ENCODE measurements around the gene TMEM167A. TPM values are rescaled to one million over a fixed set of nuclear protein-coding genes. Genes with fewer than 3 reads are reported as not detected.

The TMEM167A gene
- total and polyA plus RNA-seq, 2 of the 4 experiments (the other 2 are of a cell fraction) = 34.6 to 45.1 TPM

- no peak for TF ChIP-seq BHLHE40 (IDR thresholded peaks at IDR 0.05; ENCODE audit: low read depth, low read length)
- H3K9ac ChIP-seq (ENCODE audit: low read depth, low read length) = no peak overlapping the region
- H3K4me2 ChIP-seq (ENCODE audit: low read depth, low read length) = no peak overlapping the region
- ATAC-seq (ENCODE audit: low read depth) = no peak
- H3K4me3 ChIP-seq (ENCODE audit: insufficient read depth, low read depth, low read length) = no peak overlapping the region
- H2AK5ac ChIP-seq (ENCODE audit: low read depth, low read length) = no peak overlapping the region
- ChIA-PET POLR2A (ENCODE audit: unreplicated experiment) (no interaction called here), CTCF (no interaction called here)
- in situ Hi-C loops (cut with MboI; ENCODE audit: low sequenced_read_pairs) (loop anchor here (25.0 kb wide), 1 partner anchor 472 kb away; no protein-coding TSS in a partner anchor), intact Hi-C loops (cut with micrococcal nuclease) (no loop called here), dilution Hi-C loops (cut with HindIII; ENCODE audit: low sequenced_read_pairs, unreplicated experiment) (no loop called here)
- no peak overlapping the region for H2BK15ac ChIP-seq (ENCODE audit: low read depth, low read length)
- no peaks in the 10 kb centered on the region for H3K4me1 ChIP-seq (ENCODE audit: control insufficient read depth, insufficient read depth, low read length)
- no peak for DNase-seq
- H4K8ac ChIP-seq (ENCODE audit: low read depth in 2 of 2, low read length in 2 of 2) = no peak overlapping the region
- H3K27me3 ChIP-seq (ENCODE audit: control insufficient read depth, insufficient read depth, low read length) = no peaks in the 10 kb centered on the region
- H2AK9ac ChIP-seq (replicated peaks; ENCODE audit: low read depth, low read length, poor library complexity) = no peak overlapping the region
- no peak overlapping the region for H4K5ac ChIP-seq (ENCODE audit: low read depth, low read length)
- H3K79me1 ChIP-seq (ENCODE audit: low read depth in 1 of 2, low read length in 2 of 2) = peaks cover 6 to 10% of the 10 kb centered on the region in 2 experiments; a peak in 3 of 4 replicates
- H2AFZ ChIP-seq (replicated peaks; ENCODE audit: low read length, poor library complexity) = no peak overlapping the region
- no peaks in the 10 kb centered on the region for H3K36me3 ChIP-seq (ENCODE audit: control insufficient read depth, insufficient read depth, low read length)
- no peak overlapping the region for H3K23ac ChIP-seq (ENCODE audit: low read depth, low read length)
- no peak overlapping the region for H3K56ac ChIP-seq (ENCODE audit: extremely low read depth, insufficient read depth, low read length)
- H4K20me1 ChIP-seq (ENCODE audit: insufficient read depth, low read length) = no peaks in the 10 kb centered on the region
- H2BK5ac ChIP-seq (ENCODE audit: low read depth, low read length, poor library complexity, severe bottlenecking) = no peak overlapping the region
- no TSS peak for BruUV-seq (replicated peaks)
- 80% methylated on average over 1 of the region's 3 CpGs; no CpG with 5 or more reads in 1 of the 2 experiments for WGBS, 2 experiments (ENCODE audit: extremely low coverage in 2 of 2, insufficient read length in 1 of 2)
- H3K4ac ChIP-seq (ENCODE audit: low read depth, low read length) = no peak overlapping the region
- no peak overlapping the region for H2BK120ac ChIP-seq (ENCODE audit: low read depth, low read length)
- H4K91ac ChIP-seq (ENCODE audit: insufficient read depth, low read depth, low read length) = no peak overlapping the region
- H3K18ac ChIP-seq (ENCODE audit: low read depth, low read length) = no peak overlapping the region
- H3K27ac ChIP-seq (ENCODE audit: insufficient read depth, low read length) = no peak overlapping the region
- no peaks in the 10 kb centered on the region for H3K9me1 ChIP-seq (ENCODE audit: insufficient read depth, low read length)
- H3K14ac ChIP-seq (replicated peaks; ENCODE audit: low read depth, low read length) = no peak overlapping the region
- H3K9me3 ChIP-seq (ENCODE audit: control insufficient read depth, insufficient read depth, low read length) = no peaks in the 10 kb centered on the region
- H2BK20ac ChIP-seq (ENCODE audit: low read depth, low read length) = no peak overlapping the region
Measured at GRCh38 chr5:83090169-83090568, 13.0 kb upstream of the TMEM167A start.

Measured in IMR-90 (cell line).